HG03135 (cell line): ENCODE results near the gene RNF144B.

Source experiments
- ATAC-seq: cut with Tn5 transposase; IDR thresholded peaks from one replicate; pipeline ENCODE4 v1.9.1; 2021; ENCODE audit warnings: mild to moderate bottlenecking, moderate library complexity; ENCODE audit not compliant: unreplicated experiment

Gene RNF144B

DNA sequence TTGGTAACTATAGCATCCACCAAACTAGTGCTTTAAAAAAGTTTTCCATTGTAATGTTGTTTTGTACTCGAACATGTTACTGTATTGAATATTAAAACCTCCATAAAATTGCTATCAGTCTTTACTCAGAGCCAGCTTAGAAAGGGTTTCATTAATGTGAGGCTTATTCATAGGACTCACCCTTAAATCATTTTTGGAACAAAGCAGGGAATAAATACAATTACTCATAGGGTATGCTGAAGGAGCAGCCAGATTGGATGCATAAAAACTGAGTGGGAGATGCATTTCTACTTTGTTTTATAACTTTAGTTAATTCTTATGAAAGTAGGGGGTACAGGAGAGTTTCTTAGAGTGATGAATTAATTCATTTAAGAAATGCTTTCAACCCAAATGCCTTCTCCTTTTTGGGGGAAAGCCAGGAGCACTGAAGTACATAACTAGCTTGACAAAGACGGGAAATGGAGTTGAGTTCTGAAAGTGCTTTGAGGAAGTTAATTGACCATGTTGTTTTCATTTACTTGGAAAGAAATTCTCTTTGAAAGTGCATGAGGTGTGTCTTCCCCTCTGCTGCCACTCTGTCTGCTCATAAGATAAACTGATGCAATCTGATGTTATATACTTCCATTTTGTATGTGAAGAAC lies 90.3 kb downstream of the RNF144B start:
- ATAC-seq = no peak

DNA sequence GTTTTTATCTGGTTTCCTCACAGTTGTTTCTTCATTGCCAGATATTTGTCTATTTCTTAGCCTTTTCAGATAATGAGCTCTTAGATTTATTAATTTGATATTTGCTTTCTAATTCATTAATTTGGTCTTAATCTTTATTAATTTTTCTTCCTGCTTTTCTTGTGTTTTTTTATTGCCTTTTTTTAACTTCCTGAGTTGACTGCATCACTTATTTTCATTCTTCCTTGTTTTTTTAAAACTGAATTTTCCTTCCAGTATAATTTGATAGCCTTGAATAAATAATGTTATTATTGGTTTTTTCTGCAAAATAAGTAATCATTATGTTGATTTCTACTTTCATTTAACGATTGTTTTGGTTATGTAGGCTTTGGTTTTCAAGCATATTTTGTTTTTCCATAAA lies 91.5 kb downstream of the RNF144B start:
- ATAC-seq = no peak

DNA sequence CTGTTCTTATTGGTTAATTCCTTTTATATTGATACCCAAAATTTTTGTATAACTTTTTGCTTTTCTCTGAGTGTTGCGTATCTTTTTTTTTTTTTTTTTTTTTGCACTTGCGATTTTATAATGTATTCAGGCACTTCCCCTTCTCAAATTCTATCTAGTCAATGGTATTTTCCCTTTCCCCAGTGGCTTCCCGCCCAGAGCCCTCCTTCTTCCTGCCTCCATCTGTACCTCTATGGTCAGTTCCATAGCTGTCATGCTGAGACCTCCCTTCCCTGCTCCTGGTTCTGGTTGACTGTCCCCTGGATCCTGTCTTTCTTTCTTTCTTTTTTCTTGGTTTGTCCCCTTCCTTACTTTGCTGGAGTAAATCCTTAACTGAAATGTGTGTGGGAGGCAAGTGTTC lies 94.7 kb downstream of the RNF144B start:
- ATAC-seq = no peak

DNA sequence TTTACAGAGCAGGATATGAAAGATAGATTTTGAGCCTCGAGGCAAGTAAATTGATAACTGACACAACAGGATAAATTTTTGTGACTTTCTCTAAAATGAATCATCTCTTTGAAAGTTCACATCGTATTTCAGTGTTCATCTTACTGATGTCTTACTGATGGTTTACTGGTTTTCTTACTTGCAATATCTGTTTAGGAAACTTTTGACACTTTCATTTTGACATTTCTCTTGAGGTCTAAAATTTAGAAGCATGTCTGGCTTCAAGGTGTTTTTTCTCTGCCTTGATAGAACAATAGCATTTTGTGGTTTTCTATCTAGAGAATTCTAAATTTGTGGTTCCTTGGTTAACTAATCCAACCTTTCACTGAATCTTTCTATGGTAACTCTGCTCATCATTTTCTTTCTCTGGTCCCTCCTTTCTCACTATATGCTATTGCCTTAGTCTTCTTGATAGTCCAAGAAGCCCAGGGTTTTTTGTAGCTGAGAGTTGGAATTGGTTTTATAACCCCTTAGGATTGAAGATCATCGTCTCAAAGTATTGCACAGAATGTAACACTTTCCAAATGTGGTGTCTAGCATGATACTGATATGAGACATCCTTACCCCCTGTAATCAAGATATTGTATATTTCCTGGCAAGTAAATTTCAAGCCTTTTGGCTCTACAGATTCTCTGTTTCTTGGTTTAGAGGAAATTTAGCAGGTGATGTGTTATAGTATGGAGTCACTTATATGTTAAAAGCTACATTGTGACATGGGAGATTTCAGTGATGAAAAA lies 98.7 kb downstream of the RNF144B start:
- no peak for ATAC-seq

DNA sequence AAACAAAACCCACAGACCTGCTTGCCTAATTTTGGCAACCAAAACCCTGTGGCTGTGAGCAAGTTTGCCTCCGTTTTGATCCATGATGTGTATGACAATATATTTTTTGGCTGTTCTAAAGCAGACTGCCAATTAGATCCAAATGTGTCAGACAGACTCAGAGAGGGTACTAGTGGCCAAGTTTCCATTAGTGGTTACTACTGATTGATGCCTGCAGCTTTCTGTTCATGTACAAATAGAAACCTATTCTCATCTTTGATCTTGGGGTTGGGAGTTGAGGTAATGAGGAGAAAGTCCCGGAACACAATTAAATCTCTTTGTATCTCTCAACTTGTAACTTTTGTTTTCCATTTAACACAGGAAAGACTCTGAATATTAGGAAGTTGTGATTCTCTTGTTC lies 100.9 kb downstream of the RNF144B start:
- ATAC-seq = no peak

DNA sequence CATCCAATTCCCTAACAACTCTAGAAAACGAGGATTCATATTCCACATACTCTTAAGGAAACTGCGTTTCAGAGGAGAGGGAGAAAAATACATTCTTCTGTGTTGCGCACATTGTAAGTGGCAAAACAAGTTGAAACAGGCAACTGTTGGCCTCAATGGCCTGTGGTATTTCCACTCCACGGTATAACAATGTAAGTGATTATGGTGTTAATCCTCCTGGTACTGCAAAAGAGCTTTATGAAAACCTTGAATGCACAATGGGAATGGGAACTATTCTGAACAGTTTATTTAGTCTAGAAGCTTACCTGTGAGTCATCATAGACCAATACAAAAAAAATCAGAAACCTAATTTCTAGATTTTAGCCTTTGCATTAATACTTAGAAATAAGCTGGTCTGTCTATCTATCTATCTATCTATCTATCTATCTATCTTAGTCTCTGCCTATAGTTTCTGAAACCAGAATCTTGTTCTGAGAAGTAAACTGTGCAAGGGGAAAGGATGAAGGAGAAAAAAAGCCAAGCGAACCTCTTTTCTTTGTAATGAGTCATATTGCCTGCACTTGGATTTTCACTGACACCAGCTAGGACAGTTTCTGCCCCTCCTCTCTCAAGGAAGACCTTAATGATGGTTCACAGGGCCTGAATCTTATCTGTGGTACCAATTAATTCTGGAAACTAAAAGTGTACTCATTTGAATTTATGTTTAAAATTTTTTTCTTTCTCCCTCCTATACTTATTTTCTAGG lies 101.5 kb downstream of the RNF144B start:
- ATAC-seq = no peak

DNA sequence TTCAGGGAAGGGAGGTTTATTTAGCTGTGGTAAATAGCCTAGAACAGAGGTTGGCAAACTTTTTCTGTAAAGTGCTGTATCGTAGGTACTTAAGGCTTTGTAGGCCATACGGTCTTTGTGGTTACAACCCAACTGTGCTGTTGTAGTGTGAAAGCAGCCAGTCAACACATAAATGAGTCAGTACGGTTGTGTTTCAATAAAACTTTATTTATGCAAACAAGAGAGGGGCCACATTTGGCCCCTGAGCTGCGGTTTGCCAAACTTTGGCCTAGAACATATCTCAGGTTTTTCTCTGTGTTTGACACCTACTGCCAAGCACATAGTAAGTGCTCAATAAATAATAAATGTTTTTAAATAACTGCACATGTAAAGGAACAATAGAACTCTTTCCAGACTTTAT lies 102.2 kb downstream of the RNF144B start:
- no peak for ATAC-seq

DNA sequence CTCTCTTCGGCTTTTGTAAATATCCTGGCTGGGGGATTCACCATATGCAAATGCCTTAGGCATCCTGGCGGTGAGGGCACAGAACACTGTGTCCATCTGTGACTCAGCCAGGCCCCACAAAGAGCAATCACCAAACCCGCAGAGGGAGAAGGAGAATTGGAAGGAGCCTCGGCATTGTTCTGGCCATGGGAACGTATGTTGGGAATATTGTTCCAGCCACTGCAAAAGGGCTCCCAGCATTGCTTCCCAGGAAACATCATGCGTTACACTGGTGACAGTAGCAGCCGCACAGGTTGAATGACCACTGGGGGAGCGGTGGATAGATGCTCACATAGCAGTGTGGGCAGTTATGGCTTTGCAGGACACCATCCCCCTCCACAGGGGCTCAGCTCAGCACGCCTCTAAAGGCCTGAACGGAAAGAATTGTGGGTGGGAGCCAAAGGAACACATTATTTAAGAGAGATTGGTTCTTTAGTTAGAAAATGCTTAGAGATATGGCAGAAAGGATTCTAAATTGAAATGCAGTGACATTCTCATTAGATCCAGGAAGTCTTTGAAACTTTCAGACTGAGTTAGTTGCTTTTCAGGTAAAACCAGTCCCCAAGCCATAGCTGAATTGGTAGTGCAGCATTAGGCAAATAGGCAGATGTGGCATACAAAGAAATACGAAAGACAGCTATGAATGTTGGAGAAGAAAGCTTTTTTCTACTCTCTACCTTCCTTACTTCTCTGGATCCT lies 104.3 kb downstream of the RNF144B start:
- no peak for ATAC-seq

DNA sequence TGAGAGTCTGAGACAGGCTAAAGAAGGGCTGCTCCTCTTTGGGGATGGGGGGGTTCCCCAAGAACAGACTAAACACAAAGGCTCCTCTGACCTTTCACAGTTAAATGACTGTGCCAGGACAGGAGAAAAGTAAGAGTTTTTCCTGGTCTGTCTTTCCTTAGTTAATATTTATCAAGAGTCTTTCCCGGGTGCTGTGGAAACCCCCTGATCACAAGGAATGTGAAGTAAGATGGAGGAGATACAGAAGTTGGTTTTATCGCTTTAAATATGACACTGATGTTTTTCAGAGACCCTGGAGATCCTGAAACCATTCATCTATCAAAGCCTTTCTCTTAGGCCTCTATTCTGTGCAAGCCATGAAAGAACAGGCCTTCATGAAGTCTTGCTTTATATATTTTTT lies 105.8 kb downstream of the RNF144B start:
- no peak for ATAC-seq

DNA sequence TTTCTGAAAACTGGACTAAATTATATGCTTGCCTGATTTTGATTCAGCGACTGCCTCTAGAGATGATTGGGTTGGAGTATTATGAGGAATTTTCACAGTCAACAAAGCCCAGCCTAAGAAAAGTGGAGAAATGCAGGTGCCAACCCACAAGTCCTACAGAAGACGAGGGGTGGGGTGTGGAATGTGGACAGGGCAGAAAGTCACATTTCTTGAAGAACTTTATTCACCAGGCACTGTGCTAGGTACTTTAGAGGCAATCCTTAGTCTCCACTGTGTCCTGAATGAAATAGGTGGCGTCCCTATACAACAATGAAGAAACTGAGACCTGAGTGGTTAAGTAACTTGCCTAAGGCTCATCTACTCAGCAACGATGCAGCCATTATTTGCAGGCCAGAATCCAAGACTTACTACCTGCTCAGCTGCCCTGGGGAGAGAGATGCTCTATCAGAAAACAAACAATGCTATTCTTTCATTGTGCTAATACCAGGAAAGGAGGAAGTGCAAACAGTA lies 106.3 kb downstream of the RNF144B start:
- ATAC-seq = no peak

DNA sequence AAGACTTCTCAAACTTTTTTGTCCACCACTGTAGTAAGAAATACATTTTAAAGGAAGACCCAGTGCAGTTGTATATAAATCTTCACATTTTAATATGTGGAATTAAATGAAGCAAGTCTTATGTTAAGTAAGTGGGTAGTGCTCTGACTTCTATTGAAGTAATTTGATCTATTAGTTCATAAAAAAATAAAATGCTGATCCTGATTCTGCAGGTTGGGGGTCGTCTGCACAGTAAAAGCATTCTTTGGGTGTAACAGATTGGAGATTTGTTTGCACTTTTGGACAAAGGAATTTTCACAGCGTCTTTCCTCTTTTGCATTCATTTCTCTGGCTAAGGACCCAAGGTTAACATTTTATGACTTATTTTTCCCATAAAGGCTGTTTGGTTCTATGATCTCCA lies 106.8 kb downstream of the RNF144B start:
- no peak for ATAC-seq

DNA sequence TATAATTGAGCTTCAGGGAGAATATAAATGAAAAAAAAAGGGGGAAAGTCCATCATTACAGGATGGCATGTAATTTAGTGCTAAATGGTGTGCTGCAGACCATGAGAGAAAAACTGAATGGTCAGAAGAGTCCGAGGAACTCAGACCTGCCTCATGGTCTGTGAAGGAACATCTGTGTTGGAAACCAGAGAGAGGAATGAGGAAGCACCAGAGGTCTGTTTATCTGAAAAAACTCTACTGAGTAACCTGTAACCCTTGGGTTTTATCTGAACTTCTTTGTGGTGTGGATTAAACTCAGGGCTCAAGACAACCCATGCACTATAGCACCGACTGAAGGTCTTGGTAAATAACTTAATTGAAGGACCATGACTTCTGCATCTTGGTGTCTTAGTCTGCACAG lies 108.1 kb downstream of the RNF144B start:
- ATAC-seq = no peak

DNA sequence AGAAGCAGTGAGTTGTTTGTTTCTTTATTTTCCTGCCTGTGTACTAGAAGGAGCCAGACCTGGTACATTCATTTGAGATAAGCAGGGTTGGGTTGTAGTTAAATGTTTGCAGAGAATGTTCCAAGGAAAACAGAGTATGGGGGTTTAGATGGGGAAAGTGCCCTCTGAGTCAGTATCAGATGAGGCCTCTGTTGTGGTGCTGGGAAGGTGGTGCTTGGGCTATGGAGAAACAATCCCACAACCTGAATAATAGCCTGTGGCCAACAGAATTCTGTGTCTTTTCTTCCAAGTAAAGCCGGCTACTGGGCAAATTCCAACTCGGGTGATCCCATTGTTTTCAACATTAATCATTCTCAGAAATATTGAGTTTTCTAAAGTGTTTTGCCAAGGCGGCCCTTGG lies 109.3 kb downstream of the RNF144B start:
- no peak for ATAC-seq

DNA sequence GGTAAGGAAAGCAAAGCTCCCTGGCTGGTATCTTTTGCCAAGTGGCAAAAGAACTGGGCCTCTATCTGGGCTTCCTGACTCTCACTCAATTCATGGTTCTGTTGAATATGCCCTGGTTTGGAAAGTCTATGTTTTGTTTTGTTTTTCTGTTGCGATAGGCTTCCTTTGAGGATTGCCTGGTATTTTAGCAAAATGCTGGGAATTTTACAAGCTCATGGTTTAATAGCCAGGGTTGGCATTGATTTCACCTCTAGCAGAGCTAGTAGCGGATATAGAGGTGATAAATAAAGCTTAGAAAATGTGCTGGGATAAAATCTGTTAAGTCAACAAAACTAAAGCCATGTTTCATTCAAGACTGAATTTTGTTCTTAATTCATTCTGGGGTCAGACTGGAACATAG lies 109.9 kb downstream of the RNF144B start:
- ATAC-seq = no peak

DNA sequence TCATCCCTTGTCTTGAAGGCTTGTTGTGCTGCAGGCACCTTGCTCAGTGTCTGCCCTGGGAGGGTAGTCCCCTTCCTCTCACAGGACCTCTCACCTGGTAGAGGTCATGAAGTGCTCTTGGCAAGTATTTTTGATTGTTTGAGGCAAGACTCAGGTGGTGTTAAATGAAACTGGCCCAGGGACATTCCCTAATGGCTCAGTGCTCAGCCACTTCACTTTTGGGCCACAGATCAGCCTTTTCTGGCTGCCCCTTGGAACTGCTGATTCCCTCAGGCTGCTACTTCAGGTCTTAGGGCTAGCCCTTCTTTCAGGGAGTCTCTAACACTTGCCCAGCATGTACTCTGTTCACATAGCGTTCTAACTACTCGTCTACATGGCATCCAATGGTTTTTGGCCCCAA lies 111.3 kb downstream of the RNF144B start:
- no peak for ATAC-seq

DNA sequence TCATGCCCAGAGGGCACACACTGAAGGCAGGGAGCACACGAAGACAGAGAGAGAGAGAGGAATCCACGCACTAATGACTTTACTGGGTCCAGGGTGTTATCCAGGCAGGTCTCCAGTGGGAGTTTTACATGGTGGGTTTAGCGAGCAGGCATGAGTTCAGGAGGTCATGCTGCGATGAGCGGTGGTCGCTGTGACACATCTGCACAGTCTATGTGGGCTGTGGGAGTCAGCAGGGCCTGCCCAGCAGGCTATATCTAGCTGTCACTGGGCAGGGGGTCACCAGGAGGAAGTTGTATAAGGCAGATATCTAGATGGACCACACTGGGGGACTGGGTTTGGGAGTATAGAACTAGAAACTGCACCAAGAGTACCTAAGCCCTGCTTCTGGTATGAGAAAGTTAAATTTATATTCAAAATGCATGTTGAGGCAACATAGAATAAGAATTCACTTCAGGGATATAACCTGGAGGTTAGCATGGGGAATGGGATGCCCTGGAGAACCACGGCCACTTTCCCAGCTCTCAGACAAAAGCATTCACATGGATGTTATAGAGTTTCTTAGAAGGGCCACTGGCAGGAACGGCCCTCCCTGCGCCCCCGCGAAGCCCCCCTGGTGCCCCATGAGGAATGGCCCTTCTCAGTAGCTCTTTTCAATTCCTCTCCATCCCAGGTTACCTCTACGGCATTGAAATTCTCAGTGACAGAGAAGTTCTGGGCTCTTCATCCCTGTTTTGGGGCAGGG lies 113.9 kb downstream of the RNF144B start:
- ATAC-seq = no peak

DNA sequence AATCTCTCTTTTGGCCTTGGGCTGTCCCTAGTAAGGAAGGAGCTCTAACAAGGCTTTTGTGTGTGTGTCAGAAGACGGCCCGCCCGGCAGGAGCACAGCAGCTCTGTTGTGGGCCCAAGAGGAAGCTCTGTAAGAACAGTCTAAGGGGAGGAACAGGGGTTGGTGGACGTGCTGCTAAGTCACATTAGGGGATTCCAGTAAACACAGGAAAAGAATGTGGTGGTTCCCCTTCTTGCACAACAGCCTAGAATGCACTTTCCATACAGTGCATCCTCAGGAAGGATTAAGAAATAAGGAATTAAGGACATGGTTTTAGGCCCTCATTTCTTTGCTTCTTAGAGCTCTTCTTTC lies 114.5 kb downstream of the RNF144B start:
- ATAC-seq = no peak

DNA sequence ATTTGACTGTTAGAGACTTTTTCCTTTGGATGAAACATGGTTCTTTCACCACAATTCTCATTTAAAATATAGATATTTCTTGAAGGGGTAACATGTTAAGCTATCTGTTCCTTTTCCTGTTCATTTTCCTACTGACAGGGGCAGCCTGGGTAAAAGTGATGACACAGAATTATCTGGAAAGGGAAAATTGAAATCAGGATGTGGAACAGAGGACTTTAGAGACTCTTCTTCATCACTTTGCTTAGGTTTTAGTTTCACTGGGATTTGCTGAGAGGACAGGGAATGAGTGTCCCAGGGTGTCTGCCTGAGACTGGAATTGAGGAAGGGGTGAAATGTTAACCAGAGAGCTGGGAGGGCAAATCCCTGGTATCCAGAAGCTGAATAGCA lies 116.0 kb downstream of the RNF144B start:
- no peak for ATAC-seq

DNA sequence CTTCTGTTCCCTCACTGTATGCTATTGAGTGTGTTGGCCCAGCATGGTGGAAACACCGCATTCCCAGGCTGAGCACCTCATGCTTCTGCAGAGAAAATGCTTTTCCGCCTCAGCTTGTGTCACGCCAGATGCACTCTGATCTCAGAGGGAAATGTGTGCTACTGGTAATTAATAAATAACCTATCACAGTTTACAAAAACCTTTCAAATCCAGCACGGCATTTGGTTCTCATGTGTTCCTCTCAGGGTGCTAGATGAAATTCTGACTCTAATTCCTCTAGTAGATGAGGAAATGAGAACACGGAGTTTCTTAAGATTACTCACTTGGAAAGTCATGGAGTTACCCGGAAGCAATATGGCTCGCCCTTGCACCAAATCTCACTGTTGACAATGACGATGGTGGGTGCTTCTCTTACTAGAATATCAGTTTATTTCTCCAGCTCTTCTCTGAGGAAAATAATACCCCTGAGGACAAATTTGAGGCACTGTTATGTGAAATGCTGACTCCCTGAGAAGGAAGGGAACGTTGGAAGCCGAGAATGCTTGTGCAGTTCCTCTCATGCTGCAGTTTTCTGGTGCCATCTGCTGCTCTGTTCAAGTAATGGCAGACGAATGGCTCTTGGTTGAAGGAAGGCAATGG lies 116.6 kb downstream of the RNF144B start:
- ATAC-seq = peak; percentile 78

DNA sequence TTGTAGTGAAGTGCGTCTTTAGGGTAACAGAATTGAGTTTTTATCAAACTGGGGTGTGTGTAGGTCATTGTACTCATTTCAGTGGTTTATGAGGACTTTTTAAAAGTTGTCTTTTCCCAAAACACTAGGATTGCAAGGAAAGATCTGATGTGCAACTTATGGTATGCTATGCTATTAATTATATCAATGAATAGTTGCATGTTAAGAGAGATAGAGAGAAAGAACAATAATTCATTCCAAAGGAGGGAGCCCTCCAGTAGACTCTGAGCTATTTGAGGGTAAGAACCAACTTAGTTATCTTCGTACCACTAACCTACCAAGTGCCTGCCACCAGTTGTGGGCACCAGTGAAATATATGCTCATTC lies 117.1 kb downstream of the RNF144B start:
- ATAC-seq = no peak
